HFFc6 (cell line): ENCODE data around the gene BDKRB1. TPM values are rescaled to one million over a fixed set of nuclear protein-coding genes. Genes with fewer than 3 reads are reported as not detected.
A peak's percentile ranks its signal among the peaks of the same experiment; 100 is the strongest.

Source experiments
- DNase-seq: peaks from one replicate; pipeline ENCODE4 v3.0.0-alpha.2; 2018
- H3K27ac Mint-ChIP-seq: 2 replicates; pipeline ENCODE4 v1.8.0; 2020; ENCODE audit warnings: mild to moderate bottlenecking, mixed read lengths
- H3K27me3 Mint-ChIP-seq: 2 replicates; pipeline ENCODE4 v1.8.0; 2021; ENCODE audit warnings: mild to moderate bottlenecking, moderate library complexity, mixed read lengths; ENCODE audit not compliant: insufficient read depth
- H3K36me3 Mint-ChIP-seq: 2 replicates; pipeline ENCODE4 v1.8.0; 2021; ENCODE audit warnings: low read depth, mixed read lengths
- H3K4me1 Mint-ChIP-seq: 2 replicates; pipeline ENCODE4 v1.8.0; 2020; ENCODE audit warnings: low read depth, mixed read lengths
- H3K4me3 Mint-ChIP-seq: 2 replicates; pipeline ENCODE4 v1.8.0; 2020; ENCODE audit warnings: mild to moderate bottlenecking, moderate library complexity, mixed read lengths
- H3K9me3 Mint-ChIP-seq: 2 replicates; pipeline ENCODE4 v1.8.0; 2020; ENCODE audit warnings: mild to moderate bottlenecking, mixed read lengths
- CTCF ChIP-seq: fragments of 200-600 bp; sonication (generic); IDR thresholded peaks from 2 replicates; pipeline ENCODE4 v1.5.0; 2021; ENCODE audit warnings: antibody characterized with exemption, mild to moderate bottlenecking
- total RNA-seq, 6 experiments: library from RNA; stranded (reverse); fragmentation: NEBNext Ultra II Directional; extraction: Animal tissue kit (Norgen Biotek cat#: 25700); gene quantifications; 2 replicates in 1 of 6; 3 replicates in 5 of 6; pipeline ENCODE4 v1.2.3, GENCODE V29; 2021

BDKRB1 gene
- total RNA-seq, 6 experiments from 2014 or later = 41.5 to 67.8 (median 59.2) TPM

GRCh38 chr14:96246539-96246847 lies 9.5 kb upstream of the BDKRB1 start:
- no peaks in the 10 kb centered on the region for H3K9me3 Mint-ChIP-seq
- peaks cover 26% of the 10 kb centered on the region for H3K36me3 Mint-ChIP-seq
- H3K27ac Mint-ChIP-seq = peak overlapping the region; percentile 93
- TF ChIP-seq CTCF = no peak
- peaks cover 65% of the 10 kb centered on the region for H3K4me1 Mint-ChIP-seq
- H3K27me3 Mint-ChIP-seq = peaks cover 3% of the 10 kb centered on the region; the same call in 1 of the 2 replicates
- peak; percentile 93 for DNase-seq
- no peak overlapping the region; the same call in 1 of the 2 replicates for H3K4me3 Mint-ChIP-seq

- H3K4me3 Mint-ChIP-seq = no peak overlapping the region
- peak overlapping the region; percentile 93 for H3K27ac Mint-ChIP-seq
- H3K9me3 Mint-ChIP-seq = no peaks in the 10 kb centered on the region
- peaks cover 3% of the 10 kb centered on the region; the same call in 1 of the 2 replicates for H3K27me3 Mint-ChIP-seq
- H3K36me3 Mint-ChIP-seq = peaks cover 27% of the 10 kb centered on the region
- no peak for TF ChIP-seq CTCF
- peaks cover 70% of the 10 kb centered on the region for H3K4me1 Mint-ChIP-seq
- no peak for DNase-seq
Observed at GRCh38 chr14:96247031-96247430, 9.0 kb upstream of the BDKRB1 start.

- Mint-ChIP-seq H3K27ac (peak overlapping the region; percentile 93), H3K36me3 (peaks cover 20% of the 10 kb centered on the region), H3K27me3 (peaks cover 1% of the 10 kb centered on the region; the same call in 1 of the 2 replicates), H3K4me1 (peaks cover 90% of the 10 kb centered on the region), H3K9me3 (no peaks in the 10 kb centered on the region), H3K4me3 (peak overlapping the region; percentile 48)
- TF ChIP-seq CTCF = no peak
- peak; percentile 95 for DNase-seq
Observed at GRCh38 chr14:96249029-96249428, 7.0 kb upstream of the BDKRB1 start.

- no peak overlapping the region; the same call in 1 of the 2 replicates for H3K27ac Mint-ChIP-seq
- DNase-seq = no peak
- H3K4me1 Mint-ChIP-seq = peaks cover 97% of the 10 kb centered on the region
- H3K9me3 Mint-ChIP-seq = no peaks in the 10 kb centered on the region
- peaks cover 18% of the 10 kb centered on the region for H3K36me3 Mint-ChIP-seq
- TF ChIP-seq CTCF = no peak
- no peak overlapping the region for H3K4me3 Mint-ChIP-seq
- peaks cover 1% of the 10 kb centered on the region; the same call in 1 of the 2 replicates for H3K27me3 Mint-ChIP-seq
Observed at GRCh38 chr14:96250485-96250884, 5.5 kb upstream of the BDKRB1 start.

DNA sequence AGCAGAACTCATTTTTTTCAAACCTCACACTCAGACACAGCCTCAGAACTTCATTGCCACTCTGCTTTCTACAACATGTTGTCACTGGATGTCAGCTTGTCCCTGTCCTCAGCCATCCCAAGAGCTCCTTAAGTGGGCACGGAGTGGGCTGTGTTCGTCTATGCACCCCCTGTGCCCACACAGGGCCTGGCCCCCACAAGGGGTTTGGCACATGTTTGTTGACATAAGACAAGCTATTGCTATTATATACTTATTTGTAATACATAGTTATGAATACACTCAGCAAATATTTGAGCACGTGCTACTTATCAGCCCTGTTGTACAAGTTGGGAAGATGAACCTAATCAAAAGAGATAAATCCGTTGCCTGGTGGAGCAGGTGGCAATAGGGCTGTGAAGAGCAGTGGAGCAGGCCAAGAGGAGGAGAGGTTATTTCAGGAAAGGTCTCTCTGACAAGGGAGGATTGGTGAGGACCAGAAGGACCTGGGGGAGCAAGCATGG lies 4.3 kb upstream of the BDKRB1 start:
- no peak for TF ChIP-seq CTCF
- Mint-ChIP-seq H3K36me3 (peaks cover 16% of the 10 kb centered on the region), H3K27ac (peak overlapping the region; percentile 93), H3K4me3 (peak overlapping the region; percentile 53; the same call in 1 of the 2 replicates), H3K9me3 (no peaks in the 10 kb centered on the region), H3K27me3 (peaks cover 1% of the 10 kb centered on the region; the same call in 1 of the 2 replicates), H3K4me1 (peaks cover 97% of the 10 kb centered on the region)
- no peak for DNase-seq
